ENCODE measurements around the gene SLC23A2. TPM values are rescaled to one million over a fixed set of nuclear protein-coding genes. Genes with fewer than 3 reads are reported as not detected.
A peak's percentile ranks its signal among the peaks of the same experiment; 100 is the strongest.

Gene SLC23A2
- polyA plus RNA-seq, 3 donors: 3.3 to 28.4 (median 6.4) TPM

- H4K20me1 ChIP-seq (ENCODE audit: insufficient read depth, low read length): peaks cover 97% of the 10 kb centered on the region
- no peak overlapping the region for H3K4me3 ChIP-seq (replicated peaks in 1 of 3; ENCODE audit: low read depth in 2 of 3, low read length in 3 of 3)
- no peak overlapping the region for H3K4me2 ChIP-seq (replicated peaks; ENCODE audit: extremely low read depth, low read length, poor library complexity, severe bottlenecking)
- no peak overlapping the region for H3K9ac ChIP-seq (ENCODE audit: insufficient read depth, low read length, poor library complexity, severe bottlenecking)
- H3K27ac ChIP-seq (ENCODE audit: low read depth in 1 of 2, low read length in 2 of 2): peak overlapping the region; percentile 34 to 100
- Mint-ChIP-seq H3K4me3 (no peak overlapping the region), H3K27ac (peak overlapping the region; percentile 57 to 100 (median 79)), H3K27me3 (ENCODE audit: low read depth in 3 of 3) (peaks cover 0 to 3% (median 0%) of the 10 kb centered on the region in 3 donors), H3K9me3 (peaks cover 0 to 3% (median 0%) of the 10 kb centered on the region in 7 donors), H3K4me1 (peaks cover 80% of the 10 kb centered on the region), H3K36me3 (peaks cover 74 to 92% of the 10 kb centered on the region in 2 donors)
- TF ChIP-seq CTCF (IDR thresholded peaks at IDR 0.05): no peak
- no peaks in the 10 kb centered on the region for H3K27me3 ChIP-seq (ENCODE audit: control insufficient read depth in 2 of 2, insufficient read depth in 2 of 2, low read length in 2 of 2)
- peaks cover 97% of the 10 kb centered on the region for H3K79me2 ChIP-seq (ENCODE audit: insufficient read depth, low read length)
- H3K36me3 ChIP-seq (replicated peaks in 1 of 2; ENCODE audit: control insufficient read depth in 1 of 2, insufficient read depth in 2 of 2, low read length in 2 of 2): peaks cover 42 to 86% of the 10 kb centered on the region in 2 donors
- no peak for DNase-seq
- no peaks in the 10 kb centered on the region for H3K9me3 ChIP-seq (replicated peaks in 1 of 2; ENCODE audit: control insufficient read depth in 1 of 2, insufficient read depth in 1 of 2, low read length in 2 of 2)
- H2AFZ ChIP-seq (ENCODE audit: insufficient read depth, low read depth, low read length, poor library complexity, severe bottlenecking): no peak overlapping the region
- WGBS (ENCODE audit: insufficient coverage): 88% methylated on average over 15 of the region's 18 CpGs
- intact Hi-C loops (cut with micrococcal nuclease): no loop called here
- H3K4me1 ChIP-seq (ENCODE audit: control insufficient read depth in 1 of 2, insufficient read depth in 2 of 2, low read length in 2 of 2): peaks cover 77 to 80% of the 10 kb centered on the region in 2 donors
These were observed 195.5 kb downstream of the SLC23A2 start for GRCh38 chr20:4805663-4806449.

- Histone ChIP-seq H3K27me3 (ENCODE audit: control insufficient read depth in 2 of 2, insufficient read depth in 2 of 2, low read length in 2 of 2) (no peaks in the 10 kb centered on the region), H2AFZ (ENCODE audit: insufficient read depth, low read depth, low read length, poor library complexity, severe bottlenecking) (no peak overlapping the region), H4K20me1 (ENCODE audit: insufficient read depth, low read length) (peaks cover 97% of the 10 kb centered on the region), H3K4me3 (replicated peaks in 1 of 3; ENCODE audit: low read depth in 2 of 3, low read length in 3 of 3) (peak overlapping the region in 1 of 3 experiments; percentile 21), H3K79me2 (ENCODE audit: insufficient read depth, low read length) (peaks cover 96% of the 10 kb centered on the region), H3K9ac (ENCODE audit: insufficient read depth, low read length, poor library complexity, severe bottlenecking) (no peak overlapping the region), H3K27ac (ENCODE audit: low read depth in 1 of 2, low read length in 2 of 2) (peak overlapping the region in 1 of 2 donors; percentile 73), H3K4me1 (ENCODE audit: control insufficient read depth in 1 of 2, insufficient read depth in 2 of 2, low read length in 2 of 2) (peaks cover 44 to 47% of the 10 kb centered on the region in 2 donors), H3K36me3 (replicated peaks in 1 of 2; ENCODE audit: control insufficient read depth in 1 of 2, insufficient read depth in 2 of 2, low read length in 2 of 2) (peaks cover 65 to 86% of the 10 kb centered on the region in 2 donors), H3K4me2 (replicated peaks; ENCODE audit: extremely low read depth, low read length, poor library complexity, severe bottlenecking) (peak overlapping the region; percentile 41), H3K9me3 (replicated peaks in 1 of 2; ENCODE audit: control insufficient read depth in 1 of 2, insufficient read depth in 1 of 2, low read length in 2 of 2) (no peaks in the 10 kb centered on the region)
- peaks cover 0 to 5% (median 0%) of the 10 kb centered on the region in 7 donors for H3K9me3 Mint-ChIP-seq
- WGBS (ENCODE audit: insufficient coverage): 8% methylated on average over 1 of the region's 3 CpGs
- H3K36me3 Mint-ChIP-seq: peaks cover 83 to 92% of the 10 kb centered on the region in 2 donors
- peaks cover 55% of the 10 kb centered on the region for H3K4me1 Mint-ChIP-seq
- H3K27ac Mint-ChIP-seq: peak overlapping the region; percentile 74 to 92 (median 86)
- TF ChIP-seq CTCF (IDR thresholded peaks at IDR 0.05): no peak
- peaks cover 0 to 2% (median 0%) of the 10 kb centered on the region in 3 donors for H3K27me3 Mint-ChIP-seq (ENCODE audit: low read depth in 3 of 3)
- peak overlapping the region in 1 of 2 donors; percentile 33 for H3K4me3 Mint-ChIP-seq
- intact Hi-C loops (cut with micrococcal nuclease): no loop called here
- DNase-seq: peak in 2 of 3 donors; percentile 73 to 82
These were observed 198.8 kb downstream of the SLC23A2 start for GRCh38 chr20:4802527-4802926.

Small RNA genes within 50 kb of the gene (small RNA-seq; reads per million reads assigned to genes)
- gene AL121890.1 (ENCODE audit: insufficient read length, low read depth): not detected
- not detected for gene RF00322 (ENCODE audit: insufficient read length, low read depth)

Other genes starting within 250 kb of the SLC23A2 start
- 100 to 1,000 TPM; 135 to 214 (median 167) TPM for gene RASSF2, start 177.9 kb downstream of the SLC23A2 start, polyA plus RNA-seq
- 100 to 1,000 TPM in 2 of 3 donors, 10 to 100 TPM in 1; 59.7 to 231 (median 163) TPM for gene TMEM230, start 111.6 kb upstream of the SLC23A2 start, polyA plus RNA-seq
- gene PCNA, start 118.4 kb upstream of the SLC23A2 start, polyA plus RNA-seq: 10 to 100 TPM; 27.9 to 35.0 (median 30.8) TPM
- gene CDS2, start 125.5 kb upstream of the SLC23A2 start, polyA plus RNA-seq: 10 to 100 TPM; 28.6 to 62.6 (median 54.4) TPM